Measurements from ENCODE around the gene SHB.

Gene SHB

GRCh38 chr9:38008168-38009034, 60.6 kb downstream of the SHB start:
- DNase-seq (ENCODE audit: low read depth) = peak; percentile 79

GRCh38 chr9:38007016-38007415, 62.0 kb downstream of the SHB start:
- DNase-seq (ENCODE audit: low read depth) = no peak

- DNase-seq (ENCODE audit: low read depth) = no peak
Observed at GRCh38 chr9:38006163-38006562, 62.9 kb downstream of the SHB start.

GRCh38 chr9:38004809-38005560, 64.0 kb downstream of the SHB start:
- no peak for DNase-seq (ENCODE audit: low read depth)

GRCh38 chr9:38003946-38004808, 64.8 kb downstream of the SHB start:
- DNase-seq (ENCODE audit: low read depth) = no peak

- no peak for DNase-seq (ENCODE audit: low read depth)
Observed at GRCh38 chr9:38003230-38003629, 65.8 kb downstream of the SHB start.

- DNase-seq (ENCODE audit: low read depth) = no peak
Observed at GRCh38 chr9:38001430-38001829, 67.6 kb downstream of the SHB start.

GRCh38 chr9:38000735-38001134, 68.3 kb downstream of the SHB start:
- no peak for DNase-seq (ENCODE audit: low read depth)

- DNase-seq (ENCODE audit: low read depth) = no peak
Observed at GRCh38 chr9:38000332-38000731, 68.7 kb downstream of the SHB start.

- DNase-seq (ENCODE audit: low read depth) = no peak
Observed at GRCh38 chr9:37999588-38000189, 69.3 kb downstream of the SHB start.

- no peak for DNase-seq (ENCODE audit: low read depth)
Observed at GRCh38 chr9:37998881-37999587, 70.0 kb downstream of the SHB start.

- DNase-seq (ENCODE audit: low read depth) = no peak
Observed at GRCh38 chr9:37997636-37998374, 71.2 kb downstream of the SHB start.

GRCh38 chr9:37996819-37997217, 72.2 kb downstream of the SHB start:
- no peak for DNase-seq (ENCODE audit: low read depth)

- DNase-seq (ENCODE audit: low read depth) = no peak
Observed at GRCh38 chr9:37995961-37996818, 72.8 kb downstream of the SHB start.

GRCh38 chr9:37995348-37995737, 73.7 kb downstream of the SHB start:
- no peak for DNase-seq (ENCODE audit: low read depth)

- DNase-seq (ENCODE audit: low read depth) = peak; percentile 60
Observed at GRCh38 chr9:37994639-37995347, 74.2 kb downstream of the SHB start.

- no peak for DNase-seq (ENCODE audit: low read depth)
Observed at GRCh38 chr9:37992924-37993349, 76.1 kb downstream of the SHB start.

- no peak for DNase-seq (ENCODE audit: low read depth)
Observed at GRCh38 chr9:37990404-37991015, 78.5 kb downstream of the SHB start.

Measured in GM04504 (cell line).